IPS-11a (cell line): ENCODE measurements around the gene VAV3.
"Not testable (repeated sequence)": the region's sequence is repeated elsewhere in the genome, so short reads cannot be mapped to it uniquely, and the experiment has no call there.

Experiments used
- H3K4me3 ChIP-seq: one replicate; pipeline ENCODE4 v1.5.1; 2013; ENCODE audit warnings: low read depth, low read length, control low read depth

Gene VAV3

GRCh38 chr1:107844541-107845194, 120.3 kb downstream of the VAV3 start:
- not testable (repeated sequence) for H3K4me3 ChIP-seq

DNA sequence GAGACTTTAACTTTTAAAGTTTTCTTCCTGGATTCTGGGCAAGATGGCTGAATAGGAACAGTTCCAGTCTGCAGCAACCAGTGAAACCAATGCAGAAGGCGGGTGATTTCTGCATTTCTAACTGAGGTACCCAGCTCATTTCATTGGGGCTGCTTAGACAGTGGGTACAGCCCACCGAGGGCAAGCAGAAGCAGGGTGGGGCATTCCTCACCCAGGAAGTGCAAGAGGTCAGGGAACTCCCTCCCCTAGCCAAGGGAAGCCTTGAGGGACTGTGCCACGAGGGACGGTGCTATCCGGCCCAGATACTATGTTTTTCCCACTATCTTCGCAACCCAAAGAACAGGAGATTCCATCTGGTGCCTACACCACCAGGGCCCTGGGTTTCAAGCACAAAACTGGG, 121.0 kb downstream of the VAV3 start:
- H3K4me3 ChIP-seq: no peak overlapping the region

GRCh38 chr1:107842241-107842640, 122.7 kb downstream of the VAV3 start:
- no peak overlapping the region for H3K4me3 ChIP-seq

- no peak overlapping the region for H3K4me3 ChIP-seq
Measured at GRCh38 chr1:107840725-107841124, 124.3 kb downstream of the VAV3 start.

DNA sequence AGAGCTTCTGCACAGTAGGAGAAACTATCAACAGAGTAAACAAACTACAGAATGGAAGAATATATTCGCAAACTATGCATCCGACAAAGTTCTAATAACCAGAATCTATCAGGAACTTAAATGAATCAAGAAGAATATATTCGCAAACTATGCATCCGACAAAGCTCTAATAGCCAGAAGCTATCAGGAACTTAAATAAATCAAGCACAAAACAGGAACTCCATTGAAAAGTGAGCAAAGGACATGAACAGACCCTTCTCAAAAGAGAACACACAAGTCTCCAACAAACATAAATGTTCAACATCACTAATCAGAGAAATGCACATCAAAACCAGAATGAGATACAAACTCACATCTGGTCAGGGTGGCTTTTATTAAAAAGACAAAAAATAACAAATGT, 126.9 kb downstream of the VAV3 start:
- H3K4me3 ChIP-seq: no peak overlapping the region

DNA sequence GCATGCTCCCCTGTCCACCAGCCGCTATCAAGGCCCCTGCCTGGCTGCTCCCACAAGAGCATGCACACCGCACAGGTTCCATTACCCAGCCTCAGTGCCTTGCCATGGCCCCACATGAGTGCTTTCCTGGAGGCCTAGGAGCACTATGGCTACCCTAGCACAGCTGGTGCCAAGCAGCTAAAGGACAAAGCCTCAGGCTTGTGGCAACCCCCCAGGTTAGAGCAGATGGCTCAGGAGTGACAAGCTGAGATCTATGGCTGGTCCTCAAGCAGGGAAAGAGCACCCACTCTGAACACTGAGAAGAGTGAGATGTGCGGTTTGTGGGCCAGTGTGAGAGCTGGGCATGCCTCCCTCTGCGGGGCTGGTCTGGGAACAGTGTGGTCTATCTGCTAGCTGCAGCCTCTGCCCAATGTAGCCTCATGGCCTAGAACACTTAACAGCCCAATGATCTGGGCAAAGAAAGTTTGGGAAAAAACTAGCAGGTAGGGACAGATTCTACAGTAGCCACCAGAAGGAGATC, 129.8 kb downstream of the VAV3 start:
- H3K4me3 ChIP-seq: no peak overlapping the region

DNA sequence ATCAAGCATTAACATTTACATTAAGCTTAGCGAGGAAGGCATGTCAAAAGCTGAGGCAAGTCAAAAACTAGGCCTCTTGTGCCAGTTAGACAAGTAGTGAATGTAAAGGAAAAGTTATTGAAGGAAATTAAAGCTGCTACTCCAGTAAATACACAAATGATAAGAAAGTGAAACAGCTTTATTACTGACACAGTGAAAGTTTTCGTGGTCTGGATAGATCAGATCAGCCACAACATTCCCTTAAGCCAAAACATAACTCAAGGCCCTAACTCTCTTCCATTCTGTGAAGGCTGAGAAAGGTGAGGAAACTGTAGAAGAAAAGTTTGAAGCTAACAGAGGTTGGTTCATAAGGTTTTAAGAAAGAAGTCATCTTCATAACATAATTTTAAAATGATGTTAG, 131.9 kb downstream of the VAV3 start:
- no peak overlapping the region for H3K4me3 ChIP-seq

DNA sequence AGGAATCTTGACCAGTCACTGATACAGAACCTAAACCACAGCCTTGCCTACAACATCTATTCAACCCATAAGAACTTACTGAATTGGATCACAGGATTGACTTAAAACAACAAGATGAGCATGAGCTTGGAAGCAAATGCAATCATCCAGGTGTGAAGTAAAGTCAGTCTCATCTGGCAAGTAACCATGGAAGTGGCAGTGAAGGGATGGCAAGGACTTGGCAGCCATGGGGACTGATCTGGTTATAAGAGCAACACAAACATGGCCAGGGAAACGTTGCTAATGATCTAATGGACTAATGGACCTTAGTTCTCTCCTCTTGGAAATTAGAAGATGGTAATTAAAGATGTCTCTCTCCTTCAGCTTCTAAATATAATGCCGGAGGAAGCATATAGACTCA, 133.1 kb downstream of the VAV3 start:
- H3K4me3 ChIP-seq: no peak overlapping the region

GRCh38 chr1:107830526-107830925, 134.5 kb downstream of the VAV3 start:
- no peak overlapping the region for H3K4me3 ChIP-seq

DNA sequence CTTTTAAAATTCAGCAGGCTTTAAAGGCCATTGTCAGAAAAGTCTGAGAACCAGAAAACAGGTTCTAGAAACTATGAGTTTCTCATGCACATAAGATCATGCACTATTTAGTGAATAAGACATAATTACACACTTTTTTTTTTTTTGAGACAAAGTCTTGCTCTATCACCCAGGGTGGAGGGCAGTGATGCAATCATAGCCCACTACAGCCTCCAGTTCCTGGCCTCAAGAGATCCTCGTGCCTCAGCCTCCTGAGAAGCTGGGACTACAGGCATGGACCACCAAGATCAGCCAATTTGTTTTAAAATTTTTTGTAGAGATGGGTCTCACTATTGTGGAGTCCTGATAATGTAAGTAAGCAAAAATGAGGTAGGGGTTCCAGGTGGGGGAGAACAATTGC, 134.9 kb downstream of the VAV3 start:
- H3K4me3 ChIP-seq: no peak overlapping the region

- no peak overlapping the region for H3K4me3 ChIP-seq
Measured at GRCh38 chr1:107829036-107829770, 135.8 kb downstream of the VAV3 start.

GRCh38 chr1:107824946-107825345, 140.0 kb downstream of the VAV3 start:
- H3K4me3 ChIP-seq: no peak overlapping the region

- H3K4me3 ChIP-seq: no peak overlapping the region
Measured at GRCh38 chr1:107821340-107821739, 143.6 kb downstream of the VAV3 start.

DNA sequence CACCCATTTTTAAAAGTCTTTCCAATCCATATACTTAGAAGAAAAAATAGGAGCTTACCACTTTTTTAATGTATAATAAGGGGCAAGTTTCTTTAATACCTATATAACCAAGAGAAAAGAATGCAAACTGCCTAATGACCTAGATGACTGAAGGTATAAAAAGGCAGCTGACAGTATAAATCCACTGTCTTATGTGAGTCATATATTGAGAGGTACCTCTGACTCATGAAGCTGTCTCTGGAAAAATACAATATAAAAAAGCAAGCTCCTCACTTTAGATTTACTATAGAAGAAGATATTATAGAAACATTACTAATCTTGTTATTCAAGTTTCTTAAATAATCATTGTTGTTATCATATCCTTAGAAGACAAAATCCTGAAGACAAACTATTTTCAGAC, 144.2 kb downstream of the VAV3 start:
- no peak overlapping the region for H3K4me3 ChIP-seq

GRCh38 chr1:107817935-107818334, 147.0 kb downstream of the VAV3 start:
- H3K4me3 ChIP-seq: no peak overlapping the region

GRCh38 chr1:107817206-107817605, 147.8 kb downstream of the VAV3 start:
- no peak overlapping the region for H3K4me3 ChIP-seq

DNA sequence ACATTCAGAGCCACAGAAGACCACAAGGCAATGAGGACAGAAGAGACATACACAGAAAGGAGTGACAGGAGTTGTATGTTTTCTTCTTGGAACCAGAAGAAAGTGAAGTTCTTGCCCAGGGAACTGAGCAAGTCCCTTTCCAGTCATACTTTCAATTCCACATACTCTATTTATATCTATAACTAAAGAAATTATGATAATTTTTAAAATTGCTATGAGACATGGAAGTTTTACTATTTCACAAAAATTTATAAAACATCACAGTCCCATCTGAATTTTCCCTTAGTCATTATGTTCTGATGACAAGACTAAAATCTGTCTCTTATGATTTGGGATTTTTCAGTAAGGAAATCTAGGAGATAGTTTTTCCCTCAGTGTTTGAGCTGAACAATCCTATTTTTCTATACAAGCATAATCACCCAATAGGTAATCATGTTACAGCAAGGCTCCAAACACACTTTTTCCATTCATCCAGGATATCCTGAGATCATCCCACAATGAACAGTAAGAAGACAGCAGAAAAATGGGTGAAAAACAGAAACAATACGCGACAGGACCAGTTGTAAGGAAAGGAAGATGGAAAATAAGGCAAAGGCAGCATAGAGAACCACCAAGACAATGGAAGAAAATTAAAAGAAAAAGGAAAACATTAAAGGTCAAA, 154.6 kb downstream of the VAV3 start:
- no peak overlapping the region for H3K4me3 ChIP-seq

- H3K4me3 ChIP-seq: no peak overlapping the region
Measured at GRCh38 chr1:107807855-107808254, 157.1 kb downstream of the VAV3 start.

DNA sequence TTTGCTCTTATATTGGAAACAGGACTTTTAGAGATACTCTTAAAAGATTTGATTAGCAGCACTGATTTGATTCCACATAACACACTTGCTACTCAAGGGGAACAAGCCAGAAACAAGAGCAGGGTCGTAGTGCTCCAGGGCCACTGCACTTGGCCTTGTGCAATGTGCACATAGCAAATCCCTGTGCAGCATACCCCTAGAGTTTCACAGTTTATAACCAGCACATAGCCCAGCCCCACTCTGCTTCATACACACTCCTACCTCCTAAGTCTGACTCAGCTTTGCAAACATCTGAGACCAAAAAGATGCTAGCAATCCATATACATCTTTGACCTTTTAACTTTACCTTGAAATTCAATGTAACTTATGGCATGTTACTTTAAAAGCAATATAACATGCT, 157.6 kb downstream of the VAV3 start:
- H3K4me3 ChIP-seq: no peak overlapping the region

- no peak overlapping the region for H3K4me3 ChIP-seq
Measured at GRCh38 chr1:107806902-107807301, 158.1 kb downstream of the VAV3 start.

DNA sequence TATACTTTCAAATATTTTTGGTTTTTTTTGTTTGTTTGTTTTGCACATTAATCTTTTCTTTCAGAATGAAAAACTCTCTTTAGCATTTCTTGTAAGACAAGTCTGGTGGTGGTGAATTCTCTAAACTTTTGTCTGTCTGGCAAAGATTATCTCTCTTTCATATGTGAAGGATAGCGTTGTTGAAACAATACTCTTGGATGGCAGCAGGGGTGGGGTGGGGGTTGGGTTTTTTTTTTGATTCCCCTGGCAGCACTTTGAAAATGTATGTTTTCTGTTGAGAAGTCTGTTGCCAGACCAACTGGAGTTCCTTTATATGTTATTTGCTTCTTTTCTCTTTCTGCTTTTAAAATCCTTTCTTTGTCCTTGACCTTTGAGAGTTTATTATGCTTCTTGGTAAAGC, 160.2 kb downstream of the VAV3 start:
- H3K4me3 ChIP-seq: no peak overlapping the region

DNA sequence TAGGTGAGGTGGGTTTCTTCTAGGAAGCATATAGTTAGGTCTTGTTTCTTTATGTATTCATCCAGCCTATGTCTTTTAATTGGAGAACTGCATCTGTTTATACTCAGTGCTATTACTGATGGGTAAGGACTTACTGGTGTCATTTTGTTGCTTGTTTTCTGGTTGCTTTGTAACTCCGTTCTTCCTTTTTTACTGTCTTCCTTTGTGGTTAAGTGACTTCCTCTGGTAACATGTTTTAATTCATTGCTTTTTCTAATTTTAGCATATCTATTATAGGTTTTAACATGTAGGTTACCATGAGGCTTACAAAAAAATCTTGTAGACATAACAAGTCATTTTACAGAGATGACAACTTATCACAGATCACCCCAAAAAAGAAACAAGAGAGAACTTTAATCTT, 160.8 kb downstream of the VAV3 start:
- H3K4me3 ChIP-seq: no peak overlapping the region
